WTC11 (cell line): Measurements from ENCODE around the gene SPINK8. TPM values are rescaled to one million over a fixed set of nuclear protein-coding genes. Genes with fewer than 3 reads are reported as not detected.

Experiments used
- ATAC-seq: fragments of 200-7000 bp; cut with Tn5 transposase; 2 replicates; pipeline ENCODE4 v1.10.0; 2021; ENCODE audit warnings: mild to moderate bottlenecking, moderate library complexity
- CTCF ChIA-PET: fragments of 300-600 bp; sonication (Branson Sonifier 250); formaldehyde crosslinking; loops from one replicate; lab custom pipeline; 2021; ENCODE audit warnings: antibody characterized with exemption; lab: Charles Lee
- POLR2A ChIA-PET: fragments of 350-600 bp; sonication (Branson Sonifier 250); formaldehyde crosslinking; loops from one replicate; lab custom pipeline; 2021; ENCODE audit warnings: antibody characterized with exemption; lab: Charles Lee
- DNase-seq: peaks from one replicate; pipeline ENCODE4 v3.0.0; 2021; ENCODE audit warnings: low spot score
- H3K27ac Mint-ChIP-seq: 2 replicates; pipeline ENCODE4 v1.8.0; 2021; ENCODE audit warnings: mixed read lengths
- H3K27me3 Mint-ChIP-seq: 2 replicates; pipeline ENCODE4 v1.8.0; 2021; ENCODE audit warnings: low read depth, mild to moderate bottlenecking, moderate library complexity, mixed read lengths
- H3K36me3 Mint-ChIP-seq: 2 replicates; pipeline ENCODE4 v1.8.0; 2021; ENCODE audit warnings: mixed read lengths
- H3K4me1 Mint-ChIP-seq: 2 replicates; pipeline ENCODE4 v1.8.0; 2022; ENCODE audit warnings: mixed read lengths
- H3K4me3 Mint-ChIP-seq: 2 replicates; pipeline ENCODE4 v1.8.0; 2021; ENCODE audit warnings: mild to moderate bottlenecking, moderate library complexity, mixed read lengths
- H3K9me3 Mint-ChIP-seq: 2 replicates; pipeline ENCODE4 v1.8.0; 2021; ENCODE audit warnings: mixed read lengths
- E2F5 ChIP-seq: sonication (generic); formaldehyde crosslinking; IDR thresholded peaks from 2 replicates; pipeline ENCODE4 v1.8.1; 2022; ENCODE audit warnings: mild to moderate bottlenecking, moderate library complexity, missing genetic modification reagents
- GABPB1 ChIP-seq: sonication (generic); formaldehyde crosslinking; IDR thresholded peaks from 2 replicates; pipeline ENCODE4 v1.8.1; 2023; ENCODE audit warnings: mild to moderate bottlenecking, missing genetic modification reagents
- JAZF1 ChIP-seq: fragments of 250-450 bp; sonication (Bioruptor Pico); IDR thresholded peaks from 2 replicates; pipeline ENCODE4 v1.9.0; 2021; ENCODE audit warnings: moderate library complexity, mild to moderate bottlenecking, inconsistent platforms
- JUN ChIP-seq: sonication (generic); formaldehyde crosslinking; IDR thresholded peaks from 2 replicates; pipeline ENCODE4 v1.8.0; 2023; ENCODE audit warnings: mild to moderate bottlenecking, missing genetic modification reagents
- NFATC4 ChIP-seq: fragments of 250-450 bp; sonication (Bioruptor Pico); IDR thresholded peaks from 2 replicates; pipeline ENCODE4 v1.9.0; 2021; ENCODE audit warnings: mild to moderate bottlenecking
- TCF7 ChIP-seq: sonication (generic); formaldehyde crosslinking; IDR thresholded peaks from 2 replicates; pipeline ENCODE4 v1.8.0; 2022; ENCODE audit warnings: mild to moderate bottlenecking, low read depth, missing genetic modification reagents, moderate library complexity
- TEAD4 ChIP-seq: sonication (generic); formaldehyde crosslinking; IDR thresholded peaks from 2 replicates; pipeline ENCODE4 v1.8.0; 2022; ENCODE audit warnings: mild to moderate bottlenecking, missing genetic modification reagents
- USF2 ChIP-seq: sonication (generic); formaldehyde crosslinking; IDR thresholded peaks from 2 replicates; pipeline ENCODE4 v1.8.1; 2023; ENCODE audit warnings: mild to moderate bottlenecking, missing genetic modification reagents, moderate library complexity
- ZNF232 ChIP-seq: sonication (generic); formaldehyde crosslinking; IDR thresholded peaks from 2 replicates; pipeline ENCODE4 v1.8.0; 2022; ENCODE audit warnings: mild to moderate bottlenecking, missing genetic modification reagents
- ZSCAN18 ChIP-seq: fragments of 250-450 bp; sonication (Bioruptor Pico); IDR thresholded peaks from 2 replicates; pipeline ENCODE4 v2.1.2; 2022; ENCODE audit warnings: mild to moderate bottlenecking, moderate library complexity
- total RNA-seq: library from RNA; stranded (reverse); gene quantifications from 3 replicates; pipeline ENCODE4 v1.2.3, GENCODE V29; 2021
- TF ChIP-seq, protein P1 (sequence below): sonication (generic); formaldehyde crosslinking; IDR thresholded peaks from 2 replicates; pipeline ENCODE4 v1.8.0; 2022; ENCODE audit warnings: missing genetic modification reagents
- TF ChIP-seq, protein P2 (sequence below): sonication (generic); formaldehyde crosslinking; IDR thresholded peaks from 2 replicates; pipeline ENCODE4 v1.8.0; 2023; ENCODE audit warnings: missing genetic modification reagents

The SPINK8 gene
- total RNA-seq, 1 experiment from 2014 or later, result not detected

- H3K4me1 Mint-ChIP-seq, result peaks cover 5% of the 10 kb centered on the region
- TF ChIP-seq TEAD4 (CRISPR knock-in tag) (no peak), TCF7 (no peak), JAZF1 (CRISPR knock-in tag) (no peak)
- TF ChIP-seq, all 79 proteins: peak for 0
- Mint-ChIP-seq H3K27me3 (peaks cover 61% of the 10 kb centered on the region), H3K9me3 (peaks cover 7% of the 10 kb centered on the region), H3K36me3 (no peaks in the 10 kb centered on the region), H3K4me3 (no peak overlapping the region), H3K27ac (no peak overlapping the region)
- no peak for DNase-seq
- ATAC-seq, result no peak
- ChIA-PET CTCF (interaction anchor here (1.8 kb wide), 1 partner anchor 129 kb away, joined by 6 read pairs; no protein-coding TSS in a partner anchor), POLR2A (no interaction called here)
Measured at GRCh38 chr3:48306860-48307530, 26.5 kb downstream of the SPINK8 start.

DNA sequence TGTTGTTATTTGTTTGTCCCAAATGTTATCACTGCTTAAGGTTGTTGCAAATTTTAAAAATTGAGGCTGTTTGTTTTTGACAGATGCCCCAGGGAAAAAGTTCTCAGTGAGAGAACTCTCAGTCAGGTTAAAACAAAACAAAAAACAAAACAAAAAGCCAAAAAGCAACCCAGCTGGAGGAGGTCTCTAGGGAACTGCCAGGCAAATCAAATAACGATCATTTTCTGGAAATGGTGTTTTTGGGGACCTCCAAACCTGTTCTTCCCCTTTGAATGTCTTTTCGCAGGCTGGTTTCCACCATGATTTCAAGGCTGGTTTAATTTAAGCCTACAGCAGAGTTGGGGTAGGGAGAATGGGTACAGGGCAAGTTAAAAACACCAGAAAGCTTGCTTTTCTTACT is 27.2 kb downstream of the SPINK8 start:
- TF ChIP-seq, protein P1, sequence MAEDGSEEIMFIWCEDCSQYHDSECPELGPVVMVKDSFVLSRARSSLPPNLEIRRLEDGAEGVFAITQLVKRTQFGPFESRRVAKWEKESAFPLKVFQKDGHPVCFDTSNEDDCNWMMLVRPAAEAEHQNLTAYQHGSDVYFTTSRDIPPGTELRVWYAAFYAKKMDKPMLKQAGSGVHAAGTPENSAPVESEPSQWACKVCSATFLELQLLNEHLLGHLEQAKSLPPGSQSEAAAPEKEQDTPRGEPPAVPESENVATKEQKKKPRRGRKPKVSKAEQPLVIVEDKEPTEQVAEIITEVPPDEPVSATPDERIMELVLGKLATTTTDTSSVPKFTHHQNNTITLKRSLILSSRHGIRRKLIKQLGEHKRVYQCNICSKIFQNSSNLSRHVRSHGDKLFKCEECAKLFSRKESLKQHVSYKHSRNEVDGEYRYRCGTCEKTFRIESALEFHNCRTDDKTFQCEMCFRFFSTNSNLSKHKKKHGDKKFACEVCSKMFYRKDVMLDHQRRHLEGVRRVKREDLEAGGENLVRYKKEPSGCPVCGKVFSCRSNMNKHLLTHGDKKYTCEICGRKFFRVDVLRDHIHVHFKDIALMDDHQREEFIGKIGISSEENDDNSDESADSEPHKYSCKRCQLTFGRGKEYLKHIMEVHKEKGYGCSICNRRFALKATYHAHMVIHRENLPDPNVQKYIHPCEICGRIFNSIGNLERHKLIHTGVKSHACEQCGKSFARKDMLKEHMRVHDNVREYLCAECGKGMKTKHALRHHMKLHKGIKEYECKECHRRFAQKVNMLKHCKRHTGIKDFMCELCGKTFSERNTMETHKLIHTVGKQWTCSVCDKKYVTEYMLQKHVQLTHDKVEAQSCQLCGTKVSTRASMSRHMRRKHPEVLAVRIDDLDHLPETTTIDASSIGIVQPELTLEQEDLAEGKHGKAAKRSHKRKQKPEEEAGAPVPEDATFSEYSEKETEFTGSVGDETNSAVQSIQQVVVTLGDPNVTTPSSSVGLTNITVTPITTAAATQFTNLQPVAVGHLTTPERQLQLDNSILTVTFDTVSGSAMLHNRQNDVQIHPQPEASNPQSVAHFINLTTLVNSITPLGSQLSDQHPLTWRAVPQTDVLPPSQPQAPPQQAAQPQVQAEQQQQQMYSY (CRISPR knock-in tag), result no peak
- no peak for TF ChIP-seq ZSCAN18 (CRISPR knock-in tag)
- no peak for TF ChIP-seq JUN (CRISPR knock-in tag)
- TF ChIP-seq ZNF232 (CRISPR knock-in tag), result no peak
- TF ChIP-seq NFATC4 (CRISPR knock-in tag), result no peak
- ChIA-PET CTCF (interaction anchor here (0.6 kb wide), 1 partner anchor 293 kb away, joined by 4 read pairs; no protein-coding TSS in a partner anchor), POLR2A (no interaction called here)
- DNase-seq (no peak), ATAC-seq (no peak)
- Mint-ChIP-seq H3K27ac (no peak overlapping the region), H3K9me3 (peaks cover 4% of the 10 kb centered on the region; the same call in 1 of the 2 replicates), H3K27me3 (peaks cover 61% of the 10 kb centered on the region), H3K4me3 (no peak overlapping the region), H3K36me3 (no peaks in the 10 kb centered on the region), H3K4me1 (peaks cover 9% of the 10 kb centered on the region)

DNA sequence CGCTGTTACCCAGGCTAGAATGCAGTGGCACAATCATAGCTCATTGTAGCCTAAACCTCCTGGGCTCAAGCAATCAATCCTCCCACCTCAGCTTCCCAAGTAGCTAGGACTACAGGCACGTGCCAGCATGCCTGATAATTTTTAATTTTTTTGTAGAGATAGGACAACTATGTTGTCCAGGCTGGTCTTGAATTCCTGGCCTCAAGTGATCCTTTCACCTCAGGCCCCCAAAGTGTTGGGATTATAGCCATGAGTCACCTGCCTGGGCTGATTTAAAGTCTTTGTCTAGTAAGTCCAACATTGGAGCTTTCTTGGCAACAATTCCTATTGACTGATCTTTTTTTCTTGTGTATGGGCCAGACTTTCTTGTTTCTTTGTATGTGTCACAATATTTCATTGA is 28.1 kb downstream of the SPINK8 start:
- no peak overlapping the region for H3K27ac Mint-ChIP-seq
- peaks cover 10% of the 10 kb centered on the region for H3K4me1 Mint-ChIP-seq
- ChIA-PET POLR2A (no interaction called here), CTCF (interaction anchor here (0.6 kb wide), 1 partner anchor 292 kb away, joined by 4 read pairs; no protein-coding TSS in a partner anchor)
- no peaks in the 10 kb centered on the region for H3K9me3 Mint-ChIP-seq
- DNase-seq, result no peak
- peaks cover 54% of the 10 kb centered on the region for H3K27me3 Mint-ChIP-seq
- H3K4me3 Mint-ChIP-seq, result no peak overlapping the region
- TF ChIP-seq GABPB1 (no peak), USF2 (CRISPR knock-in tag) (no peak), E2F5 (no peak)
- TF ChIP-seq, protein P2, sequence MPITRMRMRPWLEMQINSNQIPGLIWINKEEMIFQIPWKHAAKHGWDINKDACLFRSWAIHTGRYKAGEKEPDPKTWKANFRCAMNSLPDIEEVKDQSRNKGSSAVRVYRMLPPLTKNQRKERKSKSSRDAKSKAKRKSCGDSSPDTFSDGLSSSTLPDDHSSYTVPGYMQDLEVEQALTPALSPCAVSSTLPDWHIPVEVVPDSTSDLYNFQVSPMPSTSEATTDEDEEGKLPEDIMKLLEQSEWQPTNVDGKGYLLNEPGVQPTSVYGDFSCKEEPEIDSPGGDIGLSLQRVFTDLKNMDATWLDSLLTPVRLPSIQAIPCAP (CRISPR knock-in tag), result no peak
- no peaks in the 10 kb centered on the region for H3K36me3 Mint-ChIP-seq
- no peak for ATAC-seq
